ENCODE results near the gene MUC13. TPM values are rescaled to one million over a fixed set of nuclear protein-coding genes. Genes with fewer than 3 reads are reported as not detected.

The MUC13 gene
- total and polyA plus RNA-seq, 2 experiments from 2014 or later = 0.06 TPM; not detected in 1

DNA sequence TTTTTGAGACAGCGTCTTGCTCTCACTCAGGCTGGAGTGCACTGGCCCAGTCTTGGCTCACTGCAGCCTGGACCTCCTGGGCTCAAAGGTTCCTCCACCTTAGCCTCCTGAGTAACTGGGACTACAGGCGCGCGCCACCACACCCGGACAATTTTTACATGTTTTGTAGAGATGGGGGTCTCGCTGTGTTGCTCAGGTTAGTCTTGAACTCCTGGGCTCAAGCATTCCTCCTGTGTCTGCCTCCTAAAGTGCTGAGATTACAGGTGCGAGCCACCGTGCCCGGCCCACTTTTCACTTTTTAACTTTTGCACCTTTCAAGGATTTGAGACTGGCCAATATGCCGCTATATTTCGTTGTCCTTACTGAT lies 46.6 kb downstream of the MUC13 start:
- Histone ChIP-seq H3K27me3 (no peaks in the 10 kb centered on the region), H3K36me3 (no peaks in the 10 kb centered on the region), H3K4me3 (peak overlapping the region; percentile 96), H3K4me1 (ENCODE audit: low read depth) (peaks cover 6% of the 10 kb centered on the region), H3K27ac (no peak overlapping the region), H3K9me3 (ENCODE audit: low read depth) (no peaks in the 10 kb centered on the region)
- no peak for DNase-seq (ENCODE audit: low read depth in 1 of 2, low spot score in 1 of 2)
- TF ChIP-seq, protein P1, sequence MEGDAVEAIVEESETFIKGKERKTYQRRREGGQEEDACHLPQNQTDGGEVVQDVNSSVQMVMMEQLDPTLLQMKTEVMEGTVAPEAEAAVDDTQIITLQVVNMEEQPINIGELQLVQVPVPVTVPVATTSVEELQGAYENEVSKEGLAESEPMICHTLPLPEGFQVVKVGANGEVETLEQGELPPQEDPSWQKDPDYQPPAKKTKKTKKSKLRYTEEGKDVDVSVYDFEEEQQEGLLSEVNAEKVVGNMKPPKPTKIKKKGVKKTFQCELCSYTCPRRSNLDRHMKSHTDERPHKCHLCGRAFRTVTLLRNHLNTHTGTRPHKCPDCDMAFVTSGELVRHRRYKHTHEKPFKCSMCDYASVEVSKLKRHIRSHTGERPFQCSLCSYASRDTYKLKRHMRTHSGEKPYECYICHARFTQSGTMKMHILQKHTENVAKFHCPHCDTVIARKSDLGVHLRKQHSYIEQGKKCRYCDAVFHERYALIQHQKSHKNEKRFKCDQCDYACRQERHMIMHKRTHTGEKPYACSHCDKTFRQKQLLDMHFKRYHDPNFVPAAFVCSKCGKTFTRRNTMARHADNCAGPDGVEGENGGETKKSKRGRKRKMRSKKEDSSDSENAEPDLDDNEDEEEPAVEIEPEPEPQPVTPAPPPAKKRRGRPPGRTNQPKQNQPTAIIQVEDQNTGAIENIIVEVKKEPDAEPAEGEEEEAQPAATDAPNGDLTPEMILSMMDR (IDR thresholded peaks at IDR 0.05; ENCODE audit: low read depth, low read length) = no peak

GRCh38 chr3:124887177-124887931 lies 47.2 kb downstream of the MUC13 start, which contains the start of gene ITGB5:
Gene ITGB5, minus strand, starts transcription at chr3:124887365. Its CDS starts 365 bp downstream, at chr3:124887000.
- no peaks in the 10 kb centered on the region for H3K36me3 ChIP-seq
- peak; percentile 89 to 90 for DNase-seq (ENCODE audit: low read depth in 1 of 2, low spot score in 1 of 2)
- peak within 1 kb of the TSS; percentile 96 for H3K4me3 ChIP-seq
- peaks cover 6% of the 10 kb centered on the region for H3K4me1 ChIP-seq (ENCODE audit: low read depth)
- no peaks in the 10 kb centered on the region for H3K9me3 ChIP-seq (ENCODE audit: low read depth)
- no peaks in the 10 kb centered on the region for H3K27me3 ChIP-seq
- peak within 1 kb of the TSS; percentile 32 for H3K27ac ChIP-seq
- TF ChIP-seq, protein P1 (IDR thresholded peaks at IDR 0.05; ENCODE audit: low read depth, low read length) = no peak

DNA sequence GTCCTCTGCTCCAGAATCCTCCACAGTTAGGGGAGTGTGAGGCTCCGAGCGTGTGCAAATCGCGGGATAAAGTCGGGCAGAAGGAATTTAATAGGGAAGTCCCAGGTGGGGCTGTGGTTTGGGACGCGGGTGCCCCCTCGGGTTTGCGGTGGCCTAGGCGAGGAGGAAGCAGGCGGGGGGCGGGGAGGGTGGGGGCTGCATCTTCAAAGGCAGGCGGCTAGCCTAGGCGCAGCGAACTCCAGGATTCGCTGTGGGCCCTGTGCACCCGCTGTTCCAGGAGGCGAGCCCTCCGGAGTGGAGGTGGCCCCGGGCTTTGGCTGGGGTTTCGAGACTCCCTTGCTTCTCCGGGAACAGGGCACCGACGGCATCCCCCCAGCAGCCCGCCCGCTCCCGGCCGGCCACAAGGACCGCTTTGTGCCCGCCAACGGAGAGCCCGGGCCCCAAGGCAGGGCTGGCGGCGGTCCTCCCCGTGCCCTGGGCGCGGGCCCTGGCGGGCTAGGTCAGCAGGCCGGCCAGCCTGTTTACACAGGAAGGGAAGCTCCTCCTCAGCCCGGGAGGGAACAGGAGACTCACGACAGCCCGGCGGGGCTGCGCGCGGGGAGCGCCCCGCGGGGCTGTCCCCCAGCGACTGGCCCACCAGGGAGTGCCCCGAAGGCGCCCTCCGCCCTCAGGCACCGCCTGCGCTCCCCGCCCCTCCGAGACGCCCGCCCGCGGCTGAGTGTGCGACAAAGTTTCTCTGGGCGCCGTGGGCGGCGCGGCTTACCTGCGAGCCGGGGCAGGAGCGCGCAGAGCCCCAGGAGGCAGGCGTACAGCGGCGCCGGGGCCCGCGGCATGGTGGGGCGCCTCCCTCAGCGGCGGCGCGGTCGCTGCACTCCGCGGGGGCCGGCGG lies 48.1 kb downstream of the MUC13 start:
- peak overlapping the region; percentile 96 for H3K4me3 ChIP-seq
- H3K27me3 ChIP-seq = no peaks in the 10 kb centered on the region
- H3K9me3 ChIP-seq (ENCODE audit: low read depth) = no peaks in the 10 kb centered on the region
- TF ChIP-seq, protein P1 (IDR thresholded peaks at IDR 0.05; ENCODE audit: low read depth, low read length) = no peak
- peaks cover 6% of the 10 kb centered on the region for H3K4me1 ChIP-seq (ENCODE audit: low read depth)
- no peaks in the 10 kb centered on the region for H3K36me3 ChIP-seq
- H3K27ac ChIP-seq = peak overlapping the region; percentile 32
- peak; percentile 59 to 67 for DNase-seq (ENCODE audit: low read depth in 1 of 2, low spot score in 1 of 2)

DNA sequence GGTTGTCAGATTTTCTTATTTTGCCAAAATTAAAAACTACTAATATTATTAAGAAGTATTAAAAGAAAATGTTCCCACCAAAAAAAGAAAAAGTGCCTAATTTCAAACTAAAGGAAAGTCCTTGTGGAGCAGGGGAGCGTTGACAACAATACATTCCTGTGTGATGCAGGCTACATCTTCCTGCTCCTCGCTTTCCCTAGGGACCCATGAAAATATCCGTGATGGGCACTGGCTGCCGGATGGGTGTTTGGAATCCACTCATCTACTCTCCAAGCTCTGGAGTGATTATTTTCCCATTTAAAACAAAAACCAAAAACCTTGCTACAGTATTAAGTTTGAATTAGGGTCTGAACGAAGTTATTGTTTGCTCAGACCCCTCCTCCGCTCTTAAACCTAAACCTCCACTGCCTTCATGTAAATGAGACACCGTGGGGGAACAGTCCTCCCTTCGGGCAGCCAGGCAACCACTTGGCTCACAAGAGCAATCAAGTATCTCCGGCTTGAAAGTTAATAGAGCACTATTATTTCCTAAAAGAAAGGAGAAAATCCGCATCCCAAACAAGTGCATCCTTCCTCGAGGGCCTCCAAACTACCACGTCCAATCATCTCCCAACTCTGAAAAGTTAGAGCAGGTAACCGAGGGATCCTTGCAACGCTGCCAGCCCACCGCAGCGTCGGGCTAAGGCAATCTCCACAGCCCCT lies 48.9 kb downstream of the MUC13 start:
- Histone ChIP-seq H3K36me3 (no peaks in the 10 kb centered on the region), H3K4me3 (peak overlapping the region; percentile 96), H3K27ac (peak overlapping the region; percentile 32), H3K4me1 (ENCODE audit: low read depth) (peaks cover 6% of the 10 kb centered on the region), H3K27me3 (no peaks in the 10 kb centered on the region), H3K9me3 (ENCODE audit: low read depth) (no peaks in the 10 kb centered on the region)
- peak; percentile 25 to 42 for DNase-seq (ENCODE audit: low read depth in 1 of 2, low spot score in 1 of 2)
- TF ChIP-seq, protein P1 (IDR thresholded peaks at IDR 0.05; ENCODE audit: low read depth, low read length) = no peak

- Histone ChIP-seq H3K27ac (no peak overlapping the region), H3K36me3 (no peaks in the 10 kb centered on the region), H3K9me3 (ENCODE audit: low read depth) (no peaks in the 10 kb centered on the region), H3K27me3 (no peaks in the 10 kb centered on the region), H3K4me1 (ENCODE audit: low read depth) (peaks cover 7% of the 10 kb centered on the region), H3K4me3 (no peak overlapping the region)
- TF ChIP-seq, protein P1 (IDR thresholded peaks at IDR 0.05; ENCODE audit: low read depth, low read length) = no peak
- DNase-seq (ENCODE audit: low read depth in 1 of 2, low spot score in 1 of 2) = no peak
These were observed 50.0 kb downstream of the MUC13 start for GRCh38 chr3:124884474-124885101.

All from cardiac muscle cell (in vitro differentiated cells and primary cell).